Astrocyte of the spinal cord (primary cell): ENCODE data around the gene CHPT1.

Source experiments
- DNase-seq: peaks from one replicate; pipeline ENCODE4 v3.0.0; 2011; ENCODE audit warnings: low read depth, low spot score
- H3K4me3 ChIP-seq: 2 replicates; pipeline ENCODE4 v1.5.1; 2011; ENCODE audit warnings: low read depth, mild to moderate bottlenecking, low read length, moderate library complexity
- CTCF ChIP-seq: IDR thresholded peaks from 2 replicates; pipeline ENCODE4 v1.5.1; 2012; ENCODE audit warnings: low read depth, mild to moderate bottlenecking, low read length, inconsistent platforms
- in situ Hi-C: cut with HindIII; loops from 2 replicates; pipeline ENCODE4 v1.10.0; 2017; ENCODE audit warnings: low sequenced_read_pairs

CHPT1 gene

GRCh38 chr12:101767537-101767936 is 70.1 kb downstream of the CHPT1 start:
- no peak for DNase-seq
- in situ Hi-C loops = no loop called here
- TF ChIP-seq CTCF = no peak
- no peak overlapping the region for H3K4me3 ChIP-seq

- H3K4me3 ChIP-seq = no peak overlapping the region
- no peak for DNase-seq
- TF ChIP-seq CTCF = no peak
- in situ Hi-C loops = no loop called here
Observed at GRCh38 chr12:101768781-101769180, 71.3 kb downstream of the CHPT1 start.

- no peak for TF ChIP-seq CTCF
- in situ Hi-C loops = no loop called here
- H3K4me3 ChIP-seq = no peak overlapping the region
- DNase-seq = no peak
Observed at GRCh38 chr12:101769865-101770264, 72.4 kb downstream of the CHPT1 start.

GRCh38 chr12:101772012-101772775 is 74.8 kb downstream of the CHPT1 start:
- no peak for DNase-seq
- no peak overlapping the region for H3K4me3 ChIP-seq
- TF ChIP-seq CTCF = no peak
- in situ Hi-C loops = no loop called here

GRCh38 chr12:101773650-101774162 is 76.3 kb downstream of the CHPT1 start:
- DNase-seq = peak; percentile 77
- peak; percentile 84 for TF ChIP-seq CTCF
- no peak overlapping the region for H3K4me3 ChIP-seq
- in situ Hi-C loops = no loop called here

GRCh38 chr12:101775816-101776215 is 78.4 kb downstream of the CHPT1 start:
- no peak for TF ChIP-seq CTCF
- H3K4me3 ChIP-seq = no peak overlapping the region
- in situ Hi-C loops = no loop called here
- no peak for DNase-seq
